Measurements from ENCODE around the gene TTLL10.

Gene TTLL10

GRCh38 chr1:1243807-1244191 lies 70.1 kb downstream of the TTLL10 start:
- Histone ChIP-seq H3K79me2 (ENCODE audit: insufficient read depth, low read depth) (no peaks in the 10 kb centered on the region), H3K4me2 (no peak overlapping the region), H3K4me3 (IDR thresholded peaks at IDR 0.05; ENCODE audit: insufficient read depth, low read depth, low read length) (no peak overlapping the region), H4K20me1 (ENCODE audit: insufficient read depth) (no peaks in the 10 kb centered on the region), H3K9ac (no peak overlapping the region), H2AFZ (ENCODE audit: low read depth) (no peak overlapping the region), H3K27ac (no peak overlapping the region), H3K36me3 (ENCODE audit: insufficient read depth) (no peaks in the 10 kb centered on the region), H3K27me3 (ENCODE audit: insufficient read depth, low read depth) (peaks cover 60% of the 10 kb centered on the region), H3K4me1 (ENCODE audit: low read depth, poor library complexity, severe bottlenecking) (no peaks in the 10 kb centered on the region)
- TF ChIP-seq CTCF (conservative IDR thresholded peaks at IDR 0.05; ENCODE audit: low read depth, low read length) = no peak

- no peaks in the 10 kb centered on the region for H4K20me1 ChIP-seq (ENCODE audit: insufficient read depth)
- no peak overlapping the region for H3K4me3 ChIP-seq (IDR thresholded peaks at IDR 0.05; ENCODE audit: insufficient read depth, low read depth, low read length)
- TF ChIP-seq CTCF (conservative IDR thresholded peaks at IDR 0.05; ENCODE audit: low read depth, low read length) = no peak
- H3K4me2 ChIP-seq = no peak overlapping the region
- H3K27me3 ChIP-seq (ENCODE audit: insufficient read depth, low read depth) = peaks cover 55% of the 10 kb centered on the region
- H3K79me2 ChIP-seq (ENCODE audit: insufficient read depth, low read depth) = no peaks in the 10 kb centered on the region
- no peak overlapping the region for H3K27ac ChIP-seq
- H2AFZ ChIP-seq (ENCODE audit: low read depth) = no peak overlapping the region
- H3K36me3 ChIP-seq (ENCODE audit: insufficient read depth) = no peaks in the 10 kb centered on the region
- H3K9ac ChIP-seq = no peak overlapping the region
- no peaks in the 10 kb centered on the region for H3K4me1 ChIP-seq (ENCODE audit: low read depth, poor library complexity, severe bottlenecking)
Observed at GRCh38 chr1:1244192-1244811, 70.6 kb downstream of the TTLL10 start.

- Histone ChIP-seq H2AFZ (ENCODE audit: low read depth) (no peak overlapping the region), H3K9ac (no peak overlapping the region), H3K27ac (no peak overlapping the region), H3K27me3 (ENCODE audit: insufficient read depth, low read depth) (peaks cover 46% of the 10 kb centered on the region), H4K20me1 (ENCODE audit: insufficient read depth) (no peaks in the 10 kb centered on the region), H3K36me3 (ENCODE audit: insufficient read depth) (no peaks in the 10 kb centered on the region), H3K4me2 (no peak overlapping the region), H3K4me3 (IDR thresholded peaks at IDR 0.05; ENCODE audit: insufficient read depth, low read depth, low read length) (no peak overlapping the region), H3K4me1 (ENCODE audit: low read depth, poor library complexity, severe bottlenecking) (no peaks in the 10 kb centered on the region), H3K79me2 (ENCODE audit: insufficient read depth, low read depth) (no peaks in the 10 kb centered on the region)
- TF ChIP-seq CTCF (conservative IDR thresholded peaks at IDR 0.05; ENCODE audit: low read depth, low read length) = no peak
Observed at GRCh38 chr1:1245178-1245816, 71.6 kb downstream of the TTLL10 start.

GRCh38 chr1:1245817-1246576 lies 72.3 kb downstream of the TTLL10 start:
- Histone ChIP-seq H2AFZ (ENCODE audit: low read depth) (no peak overlapping the region), H3K9ac (no peak overlapping the region), H4K20me1 (ENCODE audit: insufficient read depth) (no peaks in the 10 kb centered on the region), H3K4me1 (ENCODE audit: low read depth, poor library complexity, severe bottlenecking) (no peaks in the 10 kb centered on the region), H3K79me2 (ENCODE audit: insufficient read depth, low read depth) (no peaks in the 10 kb centered on the region), H3K27ac (no peak overlapping the region), H3K27me3 (ENCODE audit: insufficient read depth, low read depth) (peaks cover 42% of the 10 kb centered on the region), H3K4me3 (IDR thresholded peaks at IDR 0.05; ENCODE audit: insufficient read depth, low read depth, low read length) (no peak overlapping the region), H3K36me3 (ENCODE audit: insufficient read depth) (no peaks in the 10 kb centered on the region), H3K4me2 (no peak overlapping the region)
- TF ChIP-seq CTCF (conservative IDR thresholded peaks at IDR 0.05; ENCODE audit: low read depth, low read length) = no peak
